A673 (cell line): ENCODE results near the gene BIVM. TPM values are rescaled to one million over a fixed set of nuclear protein-coding genes. Genes with fewer than 3 reads are reported as not detected.

Experiments
- BruUV-seq: library from RNA; stranded (reverse); fragments of 400-500 nt; replicated peaks from 2 replicates; lab custom pipeline; 2021; lab: Mats Ljungman, UMichigan
- CTCF ChIA-PET: fragments of 300-600 bp; sonication (Branson Sonifier 250); formaldehyde crosslinking; loops from one replicate; lab custom pipeline; 2022; ENCODE audit warnings: antibody characterized with exemption; lab: Charles Lee
- POLR2A ChIA-PET: fragments of 300-600 bp; sonication (Branson Sonifier 250); formaldehyde crosslinking; loops from one replicate; lab custom pipeline; 2022; ENCODE audit warnings: antibody characterized with exemption; ENCODE audit not compliant: low non-redundant PET; lab: Charles Lee
- DNase-seq: peaks from one replicate; pipeline ENCODE4 v3.0.0-alpha.2; 2015; ENCODE audit warnings: low spot score
- H3K27ac ChIP-seq: fragments of 200-600 bp; sonication (generic); 2 replicates; pipeline ENCODE4 v1.5.1; 2016; ENCODE audit warnings: mixed run types, low read depth, mild to moderate bottlenecking, mixed read lengths, antibody characterized with exemption, low read length; ENCODE audit not compliant: poor library complexity, severe bottlenecking
- H3K27me3 ChIP-seq: fragments of 200-600 bp; sonication (generic); replicated peaks from 2 replicates; pipeline ENCODE4 v1.6.1; 2017; ENCODE audit warnings: mixed run types, low read depth, mild to moderate bottlenecking, mixed read lengths, antibody characterized with exemption, low read length; ENCODE audit not compliant: insufficient read depth, poor library complexity
- H3K36me3 ChIP-seq: fragments of 200-600 bp; sonication (generic); 2 replicates; pipeline ENCODE4 v1.6.1; 2016; ENCODE audit warnings: mixed run types, mild to moderate bottlenecking, mixed read lengths, antibody characterized with exemption, low read length; ENCODE audit not compliant: insufficient read depth, poor library complexity, severe bottlenecking
- H3K4me1 ChIP-seq: fragments of 200-600 bp; sonication (generic); 2 replicates; pipeline ENCODE4 v1.6.1; 2017; ENCODE audit warnings: mixed run types, mild to moderate bottlenecking, mixed read lengths, antibody characterized with exemption, low read length; ENCODE audit not compliant: insufficient read depth, poor library complexity, severe bottlenecking
- H3K4me3 ChIP-seq: fragments of 200-600 bp; sonication (generic); 2 replicates; pipeline ENCODE4 v1.5.1; 2016; ENCODE audit warnings: low read depth, mixed run types, mild to moderate bottlenecking, mixed read lengths, low read length; ENCODE audit not compliant: poor library complexity, severe bottlenecking
- H3K9me3 ChIP-seq: fragments of 200-600 bp; sonication (generic); 2 replicates; pipeline ENCODE4 v1.6.1; 2016; ENCODE audit warnings: mixed run types, low read depth, mild to moderate bottlenecking, mixed read lengths, antibody characterized with exemption, low read length; ENCODE audit not compliant: poor library complexity, severe bottlenecking
- CTCF ChIP-seq: fragments of 300-800, 200-600 bp; sonication (generic); conservative IDR thresholded peaks from 2 replicates; pipeline ENCODE4 v1.5.1; 2017; ENCODE audit warnings: low read depth, mild to moderate bottlenecking, antibody characterized with exemption, low read length, moderate library complexity, mixed read lengths
- EZH2 ChIP-seq: fragments of 200-600 bp; sonication (generic); IDR thresholded peaks from 2 replicates; pipeline ENCODE4 v1.6.1; 2017; ENCODE audit warnings: borderline replicate concordance, low read depth, mild to moderate bottlenecking, mixed read lengths, antibody characterized with exemption, low read length; ENCODE audit not compliant: poor library complexity, severe bottlenecking
- intact Hi-C: fragments of 100-400 bp; cut with micrococcal nuclease; formaldehyde crosslinking; loops from one replicate; pipeline ENCODE4 v1.10.0; 2022; ENCODE audit not compliant: unreplicated experiment
- total RNA-seq: library from RNA; stranded (reverse); gene quantifications from 2 replicates; pipeline ENCODE4 v1.2.3, GENCODE V29; 2021

BIVM gene
- total RNA-seq, 1 experiment from 2014 or later, result 19.5 TPM

GRCh38 chr13:102816708-102817107, 17.8 kb downstream of the BIVM start:
- TF ChIP-seq CTCF, result no peak
- TF ChIP-seq EZH2, result no peak
- Histone ChIP-seq H3K4me3 (no peak overlapping the region), H3K4me1 (peaks cover 14% of the 10 kb centered on the region), H3K27ac (no peak overlapping the region), H3K9me3 (peaks cover 3% of the 10 kb centered on the region), H3K27me3 (no peaks in the 10 kb centered on the region), H3K36me3 (peaks cover 5% of the 10 kb centered on the region)
- no TSS peak for BruUV-seq
- POLR2A ChIA-PET, result no interaction called here
- CTCF ChIA-PET, result no interaction called here
- DNase-seq, result no peak
- intact Hi-C loops, result no loop called here

- BruUV-seq, result no TSS peak
- Histone ChIP-seq H3K27me3 (no peaks in the 10 kb centered on the region), H3K27ac (no peak overlapping the region), H3K9me3 (no peaks in the 10 kb centered on the region), H3K36me3 (peaks cover 10% of the 10 kb centered on the region), H3K4me3 (no peak overlapping the region), H3K4me1 (peaks cover 14% of the 10 kb centered on the region)
- no peak for TF ChIP-seq CTCF
- no peak for TF ChIP-seq EZH2
- ChIA-PET POLR2A (no interaction called here), CTCF (no interaction called here)
- intact Hi-C loops, result no loop called here
- no peak for DNase-seq
Measured at GRCh38 chr13:102817241-102817640, 18.3 kb downstream of the BIVM start.

GRCh38 chr13:102817907-102818306, 19.0 kb downstream of the BIVM start:
- CTCF ChIA-PET, result no interaction called here
- peak; percentile 30 for DNase-seq
- TF ChIP-seq CTCF (no peak), EZH2 (no peak)
- H3K9me3 ChIP-seq, result no peaks in the 10 kb centered on the region
- POLR2A ChIA-PET, result no interaction called here
- intact Hi-C loops, result no loop called here
- H3K36me3 ChIP-seq, result peaks cover 17% of the 10 kb centered on the region
- H3K4me3 ChIP-seq, result no peak overlapping the region
- peaks cover 11% of the 10 kb centered on the region for H3K4me1 ChIP-seq
- BruUV-seq, result no TSS peak
- H3K27me3 ChIP-seq, result no peaks in the 10 kb centered on the region
- no peak overlapping the region for H3K27ac ChIP-seq
